K562 (cell line): ENCODE results near the gene ANXA2. TPM values are rescaled to one million over a fixed set of nuclear protein-coding genes. Genes with fewer than 3 reads are reported as not detected.

Experiments
- ATAC-seq: fragments of 200-7000 bp; cut with Tn5 transposase; 3 replicates; pipeline ENCODE4 v1.9.1; 2020; ENCODE audit warnings: moderate library complexity
- BruUV-seq: library from RNA; stranded (reverse); fragments of 400-500 nt; replicated peaks from 2 replicates; lab custom pipeline; 2021; lab: Mats Ljungman, UMichigan
- CTCF ChIA-PET: fragments of 300-600 bp; formaldehyde crosslinking; extraction: SDS; loops from one replicate; lab custom pipeline; 2021; ENCODE audit warnings: low intra/inter-chr PET ratio; lab: Yijun Ruan, JAX
- POLR2A ChIA-PET: fragments of 300-600, 350-650 bp; sonication (Branson Sonifier 250); formaldehyde crosslinking; extraction: SDS; loops from one replicate; lab custom pipeline; 2021; ENCODE audit warnings: antibody characterized with exemption, inconsistent platforms; lab: Yijun Ruan, JAX
- DNase-seq, 4 experiments: peaks; one replicate each; pipeline versions ENCODE4 v3.0.0 to v3.0.0-alpha.2; 2011 to 2018; ENCODE audit warnings: low spot score in 3 of 4, mixed read lengths in 3 of 4; ENCODE audit errors: extremely low read depth in 1 of 4
- FAIRE-seq: peaks from 2 replicates; lab custom pipeline; 2011; peaks lifted over from hg19 to GRCh38; lab: Jason Lieb, UNC
- H2AFZ ChIP-seq: 2 replicates; pipeline ENCODE4 v1.6.0; 2011; ENCODE audit warnings: low read depth, low read length, control low read depth, inconsistent platforms
- H3K27ac ChIP-seq: fragments of 200-600 bp; 3 replicates; pipeline ENCODE4 v1.8.0; 2011; ENCODE audit warnings: low read depth, mild to moderate bottlenecking, control low read depth, inconsistent platforms, low read length, moderate library complexity, mixed read lengths; ENCODE audit errors: extremely low read depth
- H3K27me3 ChIP-seq, 2 experiments: fragments of 300-600 bp in 1 of 2; 2 replicates in 1 of 2; 3 replicates in 1 of 2; pipeline versions ENCODE4 v1.6.0 to v1.8.0; 2011; ENCODE audit warnings: inconsistent platforms in 2 of 2, low read length in 2 of 2, mild to moderate bottlenecking in 1 of 2, mixed read lengths in 1 of 2, moderate library complexity in 1 of 2; ENCODE audit not compliant: control insufficient read depth in 2 of 2, insufficient read depth in 2 of 2
- H3K36me3 ChIP-seq: fragments of 300-600 bp; 3 replicates; pipeline ENCODE4 v1.8.0; 2011; ENCODE audit warnings: mild to moderate bottlenecking, low read length, inconsistent platforms; ENCODE audit not compliant: control insufficient read depth, insufficient read depth
- H3K4me1 ChIP-seq, 2 experiments: fragments of 200-600 bp in 1 of 2; replicated peaks in 1 of 2; 2 replicates in 1 of 2; 3 replicates in 1 of 2; pipeline versions ENCODE4 v1.5.1 to v1.8.0; 2011; ENCODE audit warnings: inconsistent platforms in 2 of 2, low read length in 2 of 2, mild to moderate bottlenecking in 1 of 2, mixed read lengths in 1 of 2, moderate library complexity in 1 of 2; ENCODE audit not compliant: control insufficient read depth in 2 of 2, insufficient read depth in 2 of 2
- H3K4me2 ChIP-seq: 2 replicates; pipeline ENCODE4 v1.6.1; 2011; ENCODE audit warnings: low read length, control low read depth, inconsistent platforms, mixed read lengths; ENCODE audit not compliant: insufficient read depth
- H3K4me3 ChIP-seq: fragments of 200-600 bp; sonication (generic), shearing (Covaris generic); 2 replicates; pipeline ENCODE4 v1.5.1; 2016; ENCODE audit warnings: control low read depth, inconsistent platforms
- H3K79me2 ChIP-seq: fragments of 200-600 bp; 3 replicates; pipeline ENCODE4 v1.8.0; 2011; ENCODE audit warnings: low read length, inconsistent platforms; ENCODE audit not compliant: control insufficient read depth, insufficient read depth
- H3K9ac ChIP-seq, 2 experiments: 2 replicates each; pipeline versions ENCODE4 v1.6.0 to v1.6.1; 2011; ENCODE audit warnings: low read depth in 2 of 2, low read length in 2 of 2, control low read depth in 1 of 2, inconsistent platforms in 1 of 2, mild to moderate bottlenecking in 1 of 2, mixed read lengths in 1 of 2; ENCODE audit not compliant: insufficient read depth in 1 of 2
- H3K9me1 ChIP-seq: one replicate; pipeline ENCODE4 v1.6.0; 2011; ENCODE audit warnings: inconsistent platforms, mild to moderate bottlenecking, low read length, moderate library complexity; ENCODE audit not compliant: control insufficient read depth, insufficient read depth
- H3K9me3 ChIP-seq: replicated peaks from 2 replicates; pipeline ENCODE4 v1.5.1; 2011; ENCODE audit warnings: low read depth, low read length, inconsistent platforms; ENCODE audit not compliant: control insufficient read depth, insufficient read depth
- H4K20me1 ChIP-seq: replicated peaks from 2 replicates; pipeline ENCODE4 v1.6.1; 2011; ENCODE audit warnings: low read length, inconsistent platforms, mixed read lengths; ENCODE audit not compliant: control insufficient read depth, insufficient read depth
- E2F5 ChIP-seq: sonication (generic); formaldehyde crosslinking; IDR thresholded peaks from 2 replicates; pipeline ENCODE4 v1.8.0; 2022; ENCODE audit warnings: mild to moderate bottlenecking, missing genetic modification reagents
- GTF2F1 ChIP-seq: IDR thresholded peaks from 2 replicates; pipeline ENCODE4 v1.6.1; 2011; ENCODE audit warnings: low read depth, low read length, improper control_type of control experiment
- JUN ChIP-seq, 2 experiments: sonication (generic) in 1 of 2; formaldehyde crosslinking in 1 of 2; IDR thresholded peaks; 2 replicates each; pipeline versions ENCODE4 v1.6.1 to v1.8.0; 2012 to 2022; ENCODE audit warnings: borderline replicate concordance in 2 of 2, mild to moderate bottlenecking in 2 of 2, improper control_type of control experiment in 1 of 2, low read depth in 1 of 2, low read length in 1 of 2, missing genetic modification reagents in 1 of 2
- STAG1 ChIP-seq: sonication (generic); formaldehyde crosslinking; IDR thresholded peaks from 2 replicates; pipeline ENCODE4 v1.5.0; 2020; ENCODE audit warnings: missing genetic modification reagents, borderline replicate concordance
- TBP ChIP-seq: optimal IDR thresholded peaks from 2 replicates; pipeline ENCODE3; 2011; ENCODE audit warnings: low read depth, low read length, improper control_type of control experiment
- USF1 ChIP-seq: sonication (generic); formaldehyde crosslinking; IDR thresholded peaks from 2 replicates; pipeline ENCODE4 v1.9.0; 2022; ENCODE audit warnings: mild to moderate bottlenecking, missing genetic modification reagents
- ZBTB11 ChIP-seq, 3 experiments: fragments of 200-800 bp in 1 of 3; fragments of 250-450 bp in 1 of 3; fragments of 450-650 bp in 1 of 3; sonication (Bioruptor Pico) in 1 of 3; sonication (Bioruptor generic) in 1 of 3; formaldehyde crosslinking in 1 of 3; IDR thresholded peaks; 2 replicates each; pipeline versions ENCODE4 v1.6.1 to v1.8.0; 2016 to 2022; ENCODE audit warnings: mild to moderate bottlenecking in 2 of 3, missing genetic modification characterization in 2 of 3, missing compliant biosample characterization in 1 of 3, moderate library complexity in 1 of 3
- ZNF24 ChIP-seq: fragments of 450-650 bp; IDR thresholded peaks from 2 replicates; pipeline ENCODE4 v1.6.1; 2016
- ZNF408 ChIP-seq: fragments of 250-450 bp; sonication (Bioruptor Pico); IDR thresholded peaks from 2 replicates; pipeline ENCODE4 v1.4.0; 2020; ENCODE audit warnings: low read depth, mild to moderate bottlenecking, moderate library complexity
- ZNF589 ChIP-seq: fragments of 200-800 bp; sonication (Bioruptor generic); IDR thresholded peaks from 2 replicates; pipeline ENCODE4 v1.6.1; 2016; ENCODE audit warnings: low read depth, missing genetic modification characterization, missing compliant biosample characterization
- WGBS: fragments of 100-300 bp; shearing (Covaris generic); methylation state at CpG from one replicate; pipeline ENCODE4 v1.1.6; 2016; ENCODE audit warnings: low coverage, mixed read lengths; ENCODE audit not compliant: insufficient coverage; ENCODE audit errors: missing lambda C conversion rate; 5-methylcytosine and 5-hydroxymethylcytosine counted together
- in situ Hi-C: fragments of 300-500 bp; cut with MboI; formaldehyde crosslinking; loops from 4 replicates; pipeline ENCODE4 v1.15.0; 2018; ENCODE audit warnings: inconsistent platforms, mixed read lengths
- intact Hi-C: fragments of 100-400 bp; cut with micrococcal nuclease; formaldehyde crosslinking; loops from 2 replicates; pipeline ENCODE4 v1.14.2; 2022
- polyA plus RNA-seq, 8 experiments: library from polyadenylated mRNA; depleted of rRNA in 4 of 8; stranded (reverse) in 5 of 8; unstranded in 3 of 8; fragments of >200 nt; fragmentation: Nextera tagmentation in 2 of 8; fragmentation: Illumina TruSeq in 1 of 8; extraction: Ambion mirVana in 2 of 8; extraction: Trizol in 1 of 8; gene quantifications; 2 replicates each; pipeline versions ENCODE4 v1.2.1 to v1.2.3, GENCODE V29; 2011 to 2014; ENCODE audit warnings: inconsistent platforms in 1 of 8, missing spikeins in 1 of 8
- total RNA-seq, 7 experiments: library from RNA; depleted of rRNA in 6 of 7; stranded (reverse); fragments of >200 nt in 6 of 7; fragmentation: Illumina TruSeq in 2 of 7; extraction: Trizol in 2 of 7; gene quantifications; 2 replicates each; pipeline versions ENCODE4 v1.2.1 to v1.2.3, GENCODE V29; 2011 to 2021; ENCODE audit warnings: low replicate concordance in 1 of 7

ANXA2 gene
- total and polyA plus RNA-seq, 9 of the 15 experiments (the other 6 are each of a cell fraction or from before 2014, with no cell fraction given): 301 to 1,102 (median 452) TPM

- TF ChIP-seq ZNF24 (no peak), TBP (no peak)
Measured at GRCh38 chr15:60326343-60326742, 71.4 kb downstream of the ANXA2 start (continued).

GRCh38 chr15:60325905-60326304 lies 71.9 kb downstream of the ANXA2 start:
- ATAC-seq: no peak
- H3K27ac ChIP-seq: no peak overlapping the region
- no peak for FAIRE-seq
- no peaks in the 10 kb centered on the region for H3K9me1 ChIP-seq
- POLR2A ChIA-PET: interaction anchor here (0.9 to 1.0 kb wide), 2 partner anchors 18 to 590 kb away, joined by 3 read pairs; no protein-coding TSS in a partner anchor
- H3K4me3 ChIP-seq: no peak overlapping the region
- H3K4me1 ChIP-seq: no peaks in the 10 kb centered on the region
- DNase-seq: no peak
- H3K36me3 ChIP-seq: no peaks in the 10 kb centered on the region
- no peak overlapping the region for H3K9ac ChIP-seq
- no peaks in the 10 kb centered on the region for H3K9me3 ChIP-seq
- CTCF ChIA-PET: interaction anchor here (1.8 to 4.6 kb wide), 3 partner anchors 195 to 635 kb away, joined by 17 to 33 read pairs (median 18); no protein-coding TSS in a partner anchor
- H3K4me2 ChIP-seq: no peak overlapping the region
- no peaks in the 10 kb centered on the region; the same call in 1 of the 2 replicates for H4K20me1 ChIP-seq
- intact Hi-C loops (loop anchor here (1.0 to 5.0 kb wide), 4 partner anchors 409 to 794 kb away; no protein-coding TSS in a partner anchor), in situ Hi-C loops (loop anchor here (5.0 to 25.0 kb wide), 3 partner anchors 201 to 631 kb away; no protein-coding TSS in a partner anchor)
- H2AFZ ChIP-seq: no peak overlapping the region
- H3K79me2 ChIP-seq: no peaks in the 10 kb centered on the region
- 3% methylated on average over 6 of the region's 6 CpGs for WGBS
- BruUV-seq: no TSS peak
- H3K27me3 ChIP-seq: peaks cover 0 to 10% of the 10 kb centered on the region in 2 experiments; a peak in 3 of 5 replicates
- no peak for TF ChIP-seq JUN (IDR thresholded peaks at IDR 0.05; ENCODE audit: borderline replicate concordance, low read depth, low read length)
- TF ChIP-seq JUN (CRISPR knock-in tag; IDR thresholded peaks at IDR 0.05; ENCODE audit: borderline replicate concordance): no peak
- no peak for TF ChIP-seq ZNF589 (CRISPR knock-in tag)
- no peak for TF ChIP-seq TBP
- no peak for TF ChIP-seq STAG1 (CRISPR knock-in tag)
- no peak for TF ChIP-seq USF1 (CRISPR knock-in tag)
- no peak for TF ChIP-seq ZNF408 (CRISPR knock-in tag)
- TF ChIP-seq GTF2F1: no peak
- TF ChIP-seq ZBTB11 (CRISPR knock-in tag; IDR thresholded peaks at IDR 0.05): no peak
- TF ChIP-seq E2F5 (CRISPR knock-in tag): no peak
